GM06990 (cell line): ENCODE data around the gene CLSTN3.
A peak's percentile ranks its signal among the peaks of the same experiment; 100 is the strongest.

Source experiments
- DNase-seq: peaks from one replicate; pipeline ENCODE4 v3.0.0-alpha.2; 2011; ENCODE audit not compliant: insufficient read length; ENCODE audit errors: extremely low read depth
- H3K27me3 ChIP-seq: replicated peaks from 2 replicates; pipeline ENCODE4 v1.6.0; 2011; ENCODE audit warnings: low read length; ENCODE audit not compliant: control insufficient read depth, insufficient read depth
- H3K36me3 ChIP-seq: 2 replicates; pipeline ENCODE4 v1.5.1; 2011; ENCODE audit warnings: low read length; ENCODE audit not compliant: control insufficient read depth, insufficient read depth
- H3K4me3 ChIP-seq: replicated peaks from 2 replicates; pipeline ENCODE4 v1.5.1; 2011; ENCODE audit warnings: low read depth, mild to moderate bottlenecking, control low read depth, low read length
- CTCF ChIP-seq: IDR thresholded peaks from 2 replicates; pipeline ENCODE4 v1.5.1; 2011; ENCODE audit warnings: low read length, control low read depth, mild to moderate bottlenecking, inconsistent platforms; ENCODE audit not compliant: insufficient read depth, poor library complexity, severe bottlenecking

Gene CLSTN3

GRCh38 chr12:7129872-7130691, at the start of gene CLSTN3:
Gene CLSTN3 (plus strand): TSS chr12:7130371. CDS start chr12:7130649, 278 bp downstream.
- H3K27me3 ChIP-seq = no peaks in the 10 kb centered on the region
- no peak for TF ChIP-seq CTCF
- peak; percentile 88 for DNase-seq

GRCh38 chr12:7081037-7081436, 49.1 kb upstream of the CLSTN3 start:
- DNase-seq = no peak
- no peaks in the 10 kb centered on the region for H3K36me3 ChIP-seq
- TF ChIP-seq CTCF = no peak
- H3K27me3 ChIP-seq = no peaks in the 10 kb centered on the region
- H3K4me3 ChIP-seq = no peak overlapping the region

More at GRCh38 chr12:7129872-7130691, at the start of gene CLSTN3:
- peak within 1 kb of the TSS; percentile 85 for H3K4me3 ChIP-seq
- peaks cover 2% of the 10 kb centered on the region for H3K36me3 ChIP-seq

DNA sequence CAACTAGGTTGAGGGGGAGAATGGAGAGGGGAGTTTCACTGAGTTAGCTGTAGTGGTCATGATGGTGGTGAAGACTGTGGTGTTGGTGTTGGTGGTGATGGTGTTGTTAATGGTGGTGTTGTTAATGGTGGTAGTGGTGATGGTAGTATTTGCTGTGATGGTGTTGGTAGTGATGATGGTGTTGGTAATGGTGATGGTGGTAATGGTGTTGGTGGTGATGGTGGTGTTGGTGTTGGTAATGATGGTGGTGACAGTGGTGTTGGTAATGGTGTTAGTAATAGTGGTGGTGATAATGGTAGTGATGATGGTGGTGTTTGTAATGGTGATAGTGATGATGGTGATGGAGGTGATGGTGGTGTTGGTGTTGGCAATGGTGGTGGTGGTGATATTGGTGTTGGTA, 47.0 kb upstream of the CLSTN3 start:
- Histone ChIP-seq H3K36me3 (no peaks in the 10 kb centered on the region), H3K4me3 (no peak overlapping the region), H3K27me3 (no peaks in the 10 kb centered on the region)
- no peak for TF ChIP-seq CTCF
- no peak for DNase-seq

DNA sequence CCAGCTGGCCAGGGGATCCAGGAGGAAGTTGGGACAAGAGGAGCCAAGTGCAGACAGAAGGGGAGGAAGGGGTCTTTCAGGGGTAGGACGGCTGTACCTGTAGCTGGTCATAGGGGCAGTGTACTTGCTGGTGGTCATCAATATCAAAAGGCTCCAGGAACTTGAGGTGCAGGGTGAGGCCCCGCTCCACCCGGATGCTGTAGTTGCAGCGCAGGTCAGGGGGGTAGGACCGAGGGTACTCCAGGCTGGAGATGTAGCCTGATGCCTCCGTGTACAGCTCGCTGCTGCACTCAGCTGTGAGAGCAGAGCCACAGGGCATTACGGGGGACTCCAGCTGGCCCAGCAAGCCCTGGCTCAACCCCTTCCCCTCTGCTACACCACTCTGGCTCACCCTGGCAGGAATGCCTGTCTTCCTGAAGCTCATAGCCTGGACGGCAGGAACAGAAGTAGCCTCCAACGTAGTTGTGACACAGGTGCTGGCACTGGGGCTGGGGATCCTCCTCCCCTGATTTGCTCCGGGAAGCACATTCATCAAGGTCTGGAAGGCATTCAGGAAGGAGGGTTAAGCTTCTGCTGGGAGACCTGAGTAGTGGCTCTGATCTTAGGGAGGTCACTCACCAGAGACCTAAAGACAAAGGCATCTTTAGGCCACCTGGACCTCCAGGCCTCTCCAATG, 40.8 kb upstream of the CLSTN3 start:
- DNase-seq = no peak
- Histone ChIP-seq H3K27me3 (no peaks in the 10 kb centered on the region), H3K4me3 (no peak overlapping the region), H3K36me3 (no peaks in the 10 kb centered on the region)
- no peak for TF ChIP-seq CTCF

- Histone ChIP-seq H3K4me3 (no peak overlapping the region), H3K36me3 (no peaks in the 10 kb centered on the region), H3K27me3 (no peaks in the 10 kb centered on the region)
- no peak for DNase-seq
- no peak for TF ChIP-seq CTCF
Measured at GRCh38 chr12:7090222-7090998, 39.8 kb upstream of the CLSTN3 start.
